Thyroid gland (tissue), 4 donors: ENCODE data around the gene ABO. TPM values are rescaled to one million over a fixed set of nuclear protein-coding genes. Genes with fewer than 3 reads are reported as not detected.
"Not testable (repeated sequence)": the region's sequence is repeated elsewhere in the genome, so short reads cannot be mapped to it uniquely, and the experiment has no call there.

Experiments
- DNase-seq, 2 donors: peaks; one replicate each; pipeline ENCODE4 v3.0.0-alpha.2; 2019
- H3K27ac ChIP-seq, 3 donors: fragments of 200-600 bp; sonication (generic); 1 replicate in 2 of 3; 2 replicates in 1 of 3; pipeline ENCODE4 v1.5.1; 2016 to 2019; ENCODE audit warnings: mild to moderate bottlenecking in 1 of 3, moderate library complexity in 1 of 3
- H3K27me3 ChIP-seq: fragments of 200-600 bp; sonication (generic); one replicate; pipeline ENCODE4 v1.5.1; 2019
- H3K36me3 ChIP-seq, 2 donors: fragments of 200-600 bp; sonication (generic); one replicate each; pipeline ENCODE4 v1.5.1; 2016 to 2019
- H3K4me1 ChIP-seq, 2 donors: fragments of 200-600 bp; sonication (generic); one replicate each; pipeline ENCODE4 v1.5.1; 2017 to 2019
- H3K4me3 ChIP-seq, 3 donors: fragments of 200-600 bp; sonication (generic); replicated peaks in 1 of 3; 1 replicate in 2 of 3; 2 replicates in 1 of 3; pipeline ENCODE4 v1.5.1; 2016; ENCODE audit warnings: mild to moderate bottlenecking in 1 of 3
- H3K9me3 ChIP-seq: fragments of 200-600 bp; sonication (generic); one replicate; pipeline ENCODE4 v1.5.1; 2017
- CTCF ChIP-seq, 6 experiments: fragments of 200-600 bp in 3 of 6; fragments of 450-650 bp in 3 of 6; sonication (generic) in 3 of 6; IDR thresholded peaks; one replicate each; pipeline ENCODE4 v1.5.1; 2016 to 2019; ENCODE audit warnings: antibody characterized with exemption in 6 of 6, mild to moderate bottlenecking in 2 of 6, inconsistent platforms in 1 of 6, moderate library complexity in 1 of 6
- POLR2A ChIP-seq, 2 donors: fragments of 450-650 bp; IDR thresholded peaks; one replicate each; pipeline ENCODE4 v1.6.1; 2017; ENCODE audit warnings: antibody characterized with exemption in 2 of 2, mild to moderate bottlenecking in 2 of 2, moderate library complexity in 1 of 2
- WGBS, 2 donors: methylation state at CpG; one replicate each; pipeline ENCODE4 v1.1.5; 2017; 5-methylcytosine and 5-hydroxymethylcytosine counted together
- intact Hi-C: fragments of 100-400 bp; cut with DNase I; formaldehyde crosslinking; loops from one replicate; pipeline ENCODE4 v1.15.1; 2023
- small RNA-seq: library from RNA; depleted of rRNA; stranded (forward); fragments of <200 nt; gene quantifications from one replicate; pipeline ENCODE3, GENCODE V24; 2016
- total RNA-seq, 4 donors: library from RNA; depleted of rRNA; stranded (reverse); fragments of >200 nt; gene quantifications; one replicate each; pipeline ENCODE4 v1.2.3, GENCODE V29; 2016

The ABO gene
- total RNA-seq, 4 donors from 2014 or later = 15.7 to 32.6 (median 24.9) TPM

DNA sequence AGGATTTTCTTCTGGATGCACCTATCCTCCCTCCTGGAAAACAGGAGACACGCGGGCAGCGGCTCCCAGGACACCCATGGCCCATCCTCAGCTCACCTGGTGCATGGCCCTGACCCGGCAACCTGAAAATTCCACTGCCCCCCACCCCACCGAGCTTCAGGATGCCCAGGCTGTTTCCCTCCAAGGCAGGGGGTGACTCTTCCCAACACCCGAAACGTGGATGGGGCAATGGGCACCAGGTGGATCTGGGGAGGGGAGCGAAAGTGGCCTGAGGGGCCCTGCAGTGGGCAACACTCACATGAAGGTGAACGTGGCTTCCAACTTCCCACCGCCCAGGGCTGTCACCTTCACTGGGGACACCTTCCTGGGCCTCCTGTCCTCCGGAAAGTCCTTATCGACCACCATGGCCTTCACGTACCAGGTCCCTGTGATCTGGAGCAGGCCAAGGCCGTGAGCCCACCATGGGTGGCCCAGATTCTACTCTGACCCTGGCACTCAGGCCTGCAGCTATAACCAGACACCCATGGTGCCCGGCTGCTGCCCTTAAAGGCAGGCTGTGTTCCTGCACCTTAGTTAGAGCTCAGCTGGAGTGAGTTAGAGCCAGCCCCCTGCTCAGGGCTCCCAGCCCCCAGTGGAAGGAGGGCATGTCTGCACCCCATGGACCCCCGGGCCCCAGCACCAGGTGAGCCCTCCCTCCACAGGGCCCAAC, 66.7 kb downstream of the ABO start:
- DNase-seq, H3K9me3 ChIP-seq, H3K36me3 ChIP-seq, H3K27ac ChIP-seq, H3K4me1 ChIP-seq, intact Hi-C loops, H3K27me3 ChIP-seq, H3K4me3 ChIP-seq: not testable (repeated sequence)
- WGBS, 2 donors = 82 to 91% methylated on average over 8 to 10 of the region's 16 CpGs

- no peaks in the 10 kb centered on the region for H3K27me3 ChIP-seq
- no peak for DNase-seq
- TF ChIP-seq CTCF (IDR thresholded peaks at IDR 0.05) = no peak
- no peak for TF ChIP-seq POLR2A (IDR thresholded peaks at IDR 0.05)
- intact Hi-C loops = no loop called here
- no peaks in the 10 kb centered on the region for H3K9me3 ChIP-seq
- 80 to 87% methylated on average over 14 to 16 of the region's 16 CpGs for WGBS, 2 donors
- no peak overlapping the region for H3K4me3 ChIP-seq
- H3K36me3 ChIP-seq = no peaks in the 10 kb centered on the region
- no peaks in the 10 kb centered on the region for H3K4me1 ChIP-seq
- no peak overlapping the region for H3K27ac ChIP-seq
These were observed 67.3 kb downstream of the ABO start for GRCh38 chr9:133207540-133208170.

- Histone ChIP-seq H3K36me3 (no peaks in the 10 kb centered on the region), H3K27ac (no peak overlapping the region), H3K27me3 (no peaks in the 10 kb centered on the region), H3K4me1 (no peaks in the 10 kb centered on the region), H3K9me3 (no peaks in the 10 kb centered on the region), H3K4me3 (no peak overlapping the region)
- intact Hi-C loops = no loop called here
- TF ChIP-seq CTCF (IDR thresholded peaks at IDR 0.05) = no peak
- no peak for TF ChIP-seq POLR2A (IDR thresholded peaks at IDR 0.05)
- no peak for DNase-seq
- 81 to 84% methylated on average over 10 to 11 of the region's 14 CpGs for WGBS, 2 donors
These were observed 67.9 kb downstream of the ABO start for GRCh38 chr9:133207021-133207531.

DNA sequence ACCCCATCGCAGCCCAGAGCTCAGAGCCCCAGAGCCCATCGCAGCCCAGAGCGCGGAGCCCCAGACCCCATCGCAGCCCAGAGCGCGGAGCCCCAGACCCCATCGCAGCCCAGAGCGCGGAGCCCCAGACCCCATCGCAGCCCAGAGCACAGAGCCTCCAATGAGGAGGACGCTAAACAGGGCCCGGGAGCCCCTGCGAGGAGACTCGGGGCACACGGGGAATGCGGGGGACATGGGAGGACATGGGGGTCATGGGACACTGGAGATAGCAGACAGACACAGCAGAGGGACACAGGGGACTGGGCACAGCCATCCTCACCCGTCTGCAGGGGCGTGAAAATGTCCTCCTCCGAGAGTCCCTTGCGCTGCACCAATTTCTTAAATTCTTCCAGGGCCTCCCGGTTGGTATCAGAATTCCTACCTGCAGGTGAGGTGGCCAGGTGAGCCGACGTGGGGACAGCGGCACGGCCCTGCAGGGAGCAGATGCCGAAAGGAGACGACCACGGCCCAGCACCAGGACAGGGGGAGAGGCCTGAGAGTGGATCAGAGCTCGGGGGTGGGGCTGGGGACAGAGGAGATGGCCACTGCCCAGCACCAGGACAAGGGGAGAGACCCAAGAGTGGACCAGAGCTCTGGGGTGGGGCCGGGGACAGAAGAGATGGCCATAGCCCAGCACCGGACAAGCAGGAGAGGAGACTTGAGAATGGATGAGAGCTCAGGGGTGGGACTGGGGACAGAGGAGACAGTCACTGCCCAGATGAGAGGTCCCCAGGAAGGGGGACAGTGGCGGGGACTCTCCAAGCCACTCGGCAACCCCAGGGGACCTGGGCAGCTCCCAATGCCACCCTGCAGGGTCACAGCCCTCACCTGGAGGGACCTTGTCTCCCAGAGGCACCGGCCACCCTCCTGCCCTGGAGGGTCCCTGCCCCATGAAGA, 68.7 kb downstream of the ABO start:
- WGBS, 2 donors = 77 to 81% methylated on average over 24 to 30 of the region's 35 CpGs
- no peak for DNase-seq
- intact Hi-C loops = no loop called here
- H3K9me3 ChIP-seq = no peaks in the 10 kb centered on the region
- H3K27ac ChIP-seq = no peak overlapping the region
- TF ChIP-seq POLR2A (IDR thresholded peaks at IDR 0.05) = no peak
- TF ChIP-seq CTCF (IDR thresholded peaks at IDR 0.05) = no peak
- no peak overlapping the region for H3K4me3 ChIP-seq
- H3K36me3 ChIP-seq = no peaks in the 10 kb centered on the region
- no peaks in the 10 kb centered on the region for H3K4me1 ChIP-seq
- H3K27me3 ChIP-seq = no peaks in the 10 kb centered on the region

GRCh38 chr9:133205481-133205887, 69.5 kb downstream of the ABO start:
- H3K36me3 ChIP-seq, intact Hi-C loops, H3K27me3 ChIP-seq, H3K4me1 ChIP-seq, H3K27ac ChIP-seq, H3K4me3 ChIP-seq, H3K9me3 ChIP-seq, DNase-seq: not testable (repeated sequence)
- WGBS, 2 donors = 77 to 80% methylated on average over 6 to 14 of the region's 14 CpGs

Small RNA genes lying within 50 kb of the gene (small RNA-seq; reads per million reads assigned to genes)
- not detected for gene RF00019

Other genes with a start within 250 kb of the ABO start
- 10 to 100 TPM; 49.3 to 69.0 (median 56.8) TPM for gene GTF3C5, start 244.2 kb downstream of the ABO start, total RNA-seq
- gene CEL, start 213.2 kb downstream of the ABO start, total RNA-seq = under 1 TPM in 3 of 4 donors, not detected in 1; 0.27 to 0.46 (median 0.33) TPM
- gene RALGDS, start 154.0 kb downstream of the ABO start, total RNA-seq = 10 to 100 TPM; 32.2 to 55.3 (median 43.5) TPM
- 10 to 100 TPM; 21.4 to 45.0 (median 25.1) TPM for gene GBGT1, start 111.3 kb downstream of the ABO start, total RNA-seq
- not detected for gene OBP2B, start 66.0 kb downstream of the ABO start, total RNA-seq
- 10 to 100 TPM; 18.4 to 34.9 (median 22.0) TPM for gene SURF6, start 61.0 kb upstream of the ABO start, total RNA-seq
- 10 to 100 TPM; 41.9 to 58.2 (median 48.6) TPM for gene MED22, start 72.9 kb upstream of the ABO start, total RNA-seq
- gene RPL7A, start 73.0 kb upstream of the ABO start, total RNA-seq = 1,000 to 10,000 TPM; 1,394 to 2,407 (median 1,585) TPM
- gene SURF1, start 81.3 kb upstream of the ABO start, total RNA-seq = 10 to 100 TPM; 51.5 to 82.7 (median 64.7) TPM
- 10 to 100 TPM; 26.2 to 42.7 (median 31.6) TPM for gene SURF2, start 81.3 kb upstream of the ABO start, total RNA-seq
- gene SURF4, start 100.9 kb upstream of the ABO start, total RNA-seq = 100 to 1,000 TPM; 165 to 253 (median 226) TPM
- 1 to 10 TPM in 2 of 4 donors, not detected in 2; 1.6 to 2.2 TPM for gene STKLD1, start 101.2 kb upstream of the ABO start, total RNA-seq
- gene REXO4, start 142.8 kb upstream of the ABO start, total RNA-seq = 10 to 100 TPM; 16.0 to 21.9 (median 19.0) TPM
- gene ADAMTS13, start 147.2 kb upstream of the ABO start, total RNA-seq = 1 to 10 TPM; 1.5 to 2.8 (median 2.0) TPM
- gene CACFD1, start 184.8 kb upstream of the ABO start, total RNA-seq = 10 to 100 TPM; 21.4 to 36.7 (median 33.5) TPM
- 1 to 10 TPM; 1.1 to 3.8 (median 2.5) TPM for gene SLC2A6, start 203.9 kb upstream of the ABO start, total RNA-seq
- gene MYMK, start 249.8 kb upstream of the ABO start, total RNA-seq = not detected